H1 (cell line): ENCODE results near the gene DDX59. TPM values are rescaled to one million over a fixed set of nuclear protein-coding genes. Genes with fewer than 3 reads are reported as not detected.

ENCODE experiments used
- CTCF ChIA-PET: fragments of 300-600 bp; sonication (Branson Sonifier 250); formaldehyde crosslinking; loops from one replicate; lab custom pipeline; 2021; ENCODE audit not compliant: partially characterized antibody; lab: Charles Lee
- POLR2A ChIA-PET: fragments of 300-600 bp; sonication (Branson Sonifier 250); formaldehyde crosslinking; loops from one replicate; lab custom pipeline; 2021; ENCODE audit warnings: inconsistent platforms; ENCODE audit not compliant: partially characterized antibody; lab: Charles Lee
- DNase-seq, 2 experiments: peaks; one replicate each; pipeline versions ENCODE4 v3.0.0 to v3.0.0-alpha.2; 2010 to 2022; ENCODE audit warnings: low spot score in 2 of 2, low read depth in 1 of 2, mixed read lengths in 1 of 2
- FAIRE-seq: peaks from 2 replicates; lab custom pipeline; 2011; peaks lifted over from hg19 to GRCh38; lab: Jason Lieb, UNC
- H2AFZ ChIP-seq: 2 replicates; pipeline ENCODE4 v1.8.1; 2012; ENCODE audit warnings: low read length, inconsistent platforms
- H2AK5ac ChIP-seq: 2 replicates; pipeline ENCODE4 v1.6.1; 2013; ENCODE audit warnings: low read depth, low read length
- H2BK120ac ChIP-seq: replicated peaks from 2 replicates; pipeline ENCODE3; 2013; ENCODE audit warnings: low read depth, low read length, inconsistent platforms
- H2BK12ac ChIP-seq: 2 replicates; pipeline ENCODE4 v1.6.1; 2013; ENCODE audit warnings: low read depth, low read length
- H2BK15ac ChIP-seq: 2 replicates; pipeline ENCODE4 v1.6.1; 2013; ENCODE audit warnings: low read length
- H2BK20ac ChIP-seq: 2 replicates; pipeline ENCODE4 v1.6.1; 2013; ENCODE audit warnings: low read length
- H2BK5ac ChIP-seq: 2 replicates; pipeline ENCODE4 v1.6.1; 2013; ENCODE audit warnings: low read depth, low read length
- H3K14ac ChIP-seq: 2 replicates; pipeline ENCODE4 v1.6.1; 2013; ENCODE audit warnings: inconsistent platforms; ENCODE audit not compliant: insufficient read length
- H3K18ac ChIP-seq: 2 replicates; pipeline ENCODE4 v1.6.1; 2013; ENCODE audit warnings: low read length; ENCODE audit errors: extremely low read depth
- H3K23ac ChIP-seq: 2 replicates; pipeline ENCODE4 v1.6.1; 2013; ENCODE audit warnings: inconsistent platforms; ENCODE audit not compliant: insufficient read length
- H3K23me2 ChIP-seq: 2 replicates; pipeline ENCODE4 v1.6.1; 2013; ENCODE audit warnings: low read depth, low read length
- H3K27ac ChIP-seq: 2 replicates; pipeline ENCODE4 v1.6.1; 2011; ENCODE audit warnings: low read depth, low read length, inconsistent platforms
- H3K27me3 ChIP-seq, 4 experiments: replicated peaks in 1 of 4; 1 replicate in 1 of 4; 2 replicates in 3 of 4; pipeline versions ENCODE4 v1.6.1 to v1.8.1; 2011 to 2013; ENCODE audit warnings: low read length in 3 of 4, mild to moderate bottlenecking in 3 of 4, inconsistent platforms in 2 of 4, mixed read lengths in 2 of 4, moderate library complexity in 1 of 4; ENCODE audit not compliant: control insufficient read depth in 3 of 4, insufficient read depth in 3 of 4; ENCODE audit errors: extremely low read depth in 1 of 4
- H3K36me3 ChIP-seq, 4 experiments: 2 replicates each; pipeline versions ENCODE4 v1.6.1 to v1.8.1; 2011 to 2013; ENCODE audit warnings: mild to moderate bottlenecking in 4 of 4, low read length in 3 of 4, moderate library complexity in 2 of 4, control low read depth in 1 of 4, inconsistent platforms in 1 of 4; ENCODE audit not compliant: insufficient read depth in 4 of 4, control insufficient read depth in 2 of 4
- H3K4ac ChIP-seq: replicated peaks from 2 replicates; pipeline ENCODE3; 2013; ENCODE audit warnings: low read length, low read depth, mixed read lengths, inconsistent platforms; ENCODE audit not compliant: insufficient read length
- H3K4me1 ChIP-seq, 4 experiments: replicated peaks in 1 of 4; 1 replicate in 1 of 4; 2 replicates in 3 of 4; pipeline versions ENCODE4 v1.6.1 to v1.8.1; 2011 to 2013; ENCODE audit warnings: low read length in 3 of 4, inconsistent platforms in 2 of 4, mixed read lengths in 1 of 4; ENCODE audit not compliant: insufficient read depth in 4 of 4, control insufficient read depth in 3 of 4
- H3K4me2 ChIP-seq, 2 experiments: 2 replicates each; pipeline versions ENCODE4 v1.6.1 to v1.8.1; 2011 to 2013; ENCODE audit warnings: low read depth in 2 of 2, low read length in 2 of 2, control low read depth in 1 of 2, inconsistent platforms in 1 of 2, mild to moderate bottlenecking in 1 of 2; ENCODE audit not compliant: insufficient read depth in 1 of 2
- H3K4me3 ChIP-seq, 4 experiments: fragments of 200-600, 300-600 bp in 1 of 4; sonication (generic), shearing (Covaris generic), sonication (Bioruptor Twin) in 1 of 4; 2 replicates each; pipeline versions ENCODE4 v1.5.1 to v1.8.1; 2011 to 2016; ENCODE audit warnings: low read length in 4 of 4, low read depth in 3 of 4, control low read depth in 2 of 4, inconsistent platforms in 2 of 4, mild to moderate bottlenecking in 2 of 4, mixed read lengths in 1 of 4, moderate library complexity in 1 of 4; ENCODE audit not compliant: insufficient read depth in 2 of 4; ENCODE audit errors: extremely low read depth in 1 of 4
- H3K56ac ChIP-seq: replicated peaks from 2 replicates; pipeline ENCODE3; 2013; ENCODE audit warnings: low read depth, mild to moderate bottlenecking, mixed read lengths, low read length, inconsistent platforms; ENCODE audit not compliant: insufficient read length
- H3K79me1 ChIP-seq: 2 replicates; pipeline ENCODE4 v1.6.1; 2013; ENCODE audit warnings: low read depth, low read length, control low read depth
- H3K79me2 ChIP-seq, 2 experiments: 2 replicates each; pipeline versions ENCODE4 v1.6.1 to v1.8.1; 2012 to 2013; ENCODE audit warnings: low read length in 2 of 2, mild to moderate bottlenecking in 2 of 2, inconsistent platforms in 1 of 2; ENCODE audit not compliant: insufficient read depth in 2 of 2, control insufficient read depth in 1 of 2
- H3K9ac ChIP-seq, 4 experiments: replicated peaks in 1 of 4; 1 replicate in 1 of 4; 2 replicates in 3 of 4; pipeline versions ENCODE4 v1.6.1 to v1.8.1; 2011 to 2013; ENCODE audit warnings: low read depth in 3 of 4, low read length in 3 of 4, control low read depth in 2 of 4, mild to moderate bottlenecking in 2 of 4, moderate library complexity in 2 of 4, inconsistent platforms in 1 of 4; ENCODE audit errors: extremely low read depth in 1 of 4
- H3K9me3 ChIP-seq, 2 experiments: 2 replicates each; pipeline versions ENCODE4 v1.6.1 to v1.8.1; 2012 to 2013; ENCODE audit warnings: mild to moderate bottlenecking in 2 of 2, moderate library complexity in 2 of 2, control low read depth in 1 of 2, inconsistent platforms in 1 of 2, low read depth in 1 of 2, low read length in 1 of 2, mixed read lengths in 1 of 2; ENCODE audit not compliant: insufficient read depth in 2 of 2
- H4K20me1 ChIP-seq, 2 experiments: replicated peaks in 1 of 2; 2 replicates each; pipeline versions ENCODE3 to v1.8.1; 2011 to 2013; ENCODE audit warnings: inconsistent platforms in 2 of 2, low read length in 2 of 2, mild to moderate bottlenecking in 1 of 2; ENCODE audit not compliant: insufficient read depth in 2 of 2, control insufficient read depth in 1 of 2
- H4K5ac ChIP-seq: 2 replicates; pipeline ENCODE4 v1.6.1; 2013; ENCODE audit warnings: low read length, low read depth, mixed read lengths, inconsistent platforms; ENCODE audit not compliant: insufficient read length
- H4K8ac ChIP-seq: 2 replicates; pipeline ENCODE4 v1.8.0; 2013; ENCODE audit warnings: mild to moderate bottlenecking, moderate library complexity, low read length, inconsistent platforms; ENCODE audit not compliant: insufficient read depth; ENCODE audit errors: extremely low read depth
- H4K91ac ChIP-seq: replicated peaks from 2 replicates; pipeline ENCODE3; 2013; ENCODE audit warnings: low read length, mixed read lengths, inconsistent platforms; ENCODE audit not compliant: insufficient read length
- ASH2L ChIP-seq: fragments of 200-600, 300-600 bp; sonication (generic); IDR thresholded peaks from one replicate; pipeline ENCODE4 v1.7.1; 2017; ENCODE audit warnings: low read length
- CHD2 ChIP-seq: IDR thresholded peaks from 2 replicates; pipeline ENCODE4 v1.6.1; 2012; ENCODE audit warnings: low read length, improper control_type of control experiment
- POLR2A ChIP-seq, 2 experiments: IDR thresholded peaks; 1 replicate in 1 of 2; 2 replicates in 1 of 2; pipeline ENCODE4 v1.6.1; 2011; ENCODE audit warnings: low read depth in 2 of 2, low read length in 2 of 2, mild to moderate bottlenecking in 2 of 2; ENCODE audit errors: control extremely low read depth in 1 of 2
- RAD21 ChIP-seq, 2 experiments: IDR thresholded peaks in 1 of 2; conservative IDR thresholded peaks in 1 of 2; 2 replicates each; pipeline ENCODE4 v1.6.1; 2011; ENCODE audit warnings: low read depth in 2 of 2, low read length in 2 of 2, improper control_type of control experiment in 1 of 2, inconsistent platforms in 1 of 2, mild to moderate bottlenecking in 1 of 2, moderate library complexity in 1 of 2
- RNF2 ChIP-seq: fragments of 200-900, 300-1000 bp; sonication (generic); IDR thresholded peaks from 2 replicates; pipeline ENCODE4 v1.7.1; 2016; ENCODE audit warnings: borderline replicate concordance, low read depth, mild to moderate bottlenecking, antibody characterized with exemption, low read length; ENCODE audit not compliant: poor library complexity, severe bottlenecking; ENCODE audit errors: missing control alignments
- SP4 ChIP-seq: IDR thresholded peaks from 2 replicates; pipeline ENCODE4 v1.6.1; 2012; ENCODE audit warnings: low read length, inconsistent platforms
- TAF1 ChIP-seq: IDR thresholded peaks from 2 replicates; pipeline ENCODE4 v1.6.1; 2011; ENCODE audit warnings: mild to moderate bottlenecking, low read depth, low read length
- TAF7 ChIP-seq: optimal IDR thresholded peaks from 2 replicates; pipeline ENCODE3; 2011; ENCODE audit warnings: low read depth, mild to moderate bottlenecking, inconsistent platforms, low read length, moderate library complexity, borderline replicate concordance
- TEAD4 ChIP-seq: IDR thresholded peaks from 2 replicates; pipeline ENCODE4 v1.6.1; 2012; ENCODE audit warnings: low read depth, low read length, inconsistent platforms, mixed read lengths
- ZNF274 ChIP-seq: IDR thresholded peaks from 2 replicates; pipeline ENCODE4 v1.7.0; 2012; ENCODE audit warnings: low read length, borderline replicate concordance; ENCODE audit errors: extremely low read depth
- WGBS, 2 experiments: shearing (Covaris generic) in 1 of 2; methylation state at CpG; one replicate each; pipeline versions ENCODE4 v1.1.6 to v1.1.7; 2013 to 2015; ENCODE audit warnings: low lambda C conversion rate in 2 of 2, mixed read lengths in 2 of 2, inconsistent platforms in 1 of 2, low coverage in 1 of 2, missing lambda C conversion rate in 1 of 2; ENCODE audit not compliant: insufficient replicate concordance in 2 of 2, insufficient coverage in 1 of 2, insufficient read length in 1 of 2; ENCODE audit errors: extremely low coverage in 1 of 2, missing lambda C conversion rate in 1 of 2; 5-methylcytosine and 5-hydroxymethylcytosine counted together
- polyA plus RNA-seq, 7 experiments: library from polyadenylated mRNA; depleted of rRNA in 3 of 7; stranded (reverse) in 5 of 7; unstranded in 2 of 7; fragments of >200 nt in 5 of 7; fragments of 200-250 nt in 2 of 7; gene quantifications; 1 replicate in 5 of 7; 2 replicates in 1 of 7; 4 replicates in 1 of 7; pipeline versions ENCODE4 v1.2.1 to v1.2.3, GENCODE V29; 2011 to 2013; ENCODE audit warnings: missing spikeins in 2 of 7, mixed read lengths in 2 of 7
- total RNA-seq: library from RNA; stranded (reverse); fragmentation: NEBNext Ultra II Directional; extraction: Animal tissue kit (Norgen Biotek cat#: 25700); gene quantifications from 2 replicates; pipeline ENCODE4 v1.2.1, GENCODE V29; 2021
- TF ChIP-seq, protein P1 (sequence below): IDR thresholded peaks from 2 replicates; pipeline ENCODE4 v1.6.1; 2011; ENCODE audit warnings: low read depth, mild to moderate bottlenecking, low read length; ENCODE audit not compliant: insufficient read depth

DDX59 gene
- total and polyA plus RNA-seq, 2 of the 8 experiments (the other 6 are each of a cell fraction or from before 2014, with no cell fraction given): 8.3 to 19.4 TPM

DNA sequence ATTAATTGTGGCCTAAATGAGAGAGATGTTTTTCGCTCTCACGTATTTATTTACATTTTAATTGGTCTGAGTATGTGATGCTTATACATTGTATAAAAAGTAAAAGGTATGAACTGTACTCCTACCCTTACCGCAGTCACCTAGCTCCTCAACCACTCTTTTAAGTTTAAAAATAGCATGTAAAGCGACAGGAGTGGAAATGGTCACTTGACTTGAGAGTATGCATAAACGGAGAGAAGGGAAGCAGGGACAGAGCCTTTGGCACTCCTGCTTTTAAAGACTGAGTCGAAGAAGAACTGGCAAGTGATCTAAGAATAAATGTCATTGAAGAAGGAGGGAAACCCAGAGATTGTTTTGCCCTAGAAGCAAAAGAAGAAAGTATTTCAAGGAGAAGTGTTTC lies 11.5 kb upstream of the DDX59 start:
- Histone ChIP-seq H4K20me1 (no peaks in the 10 kb centered on the region), H3K23ac (no peak overlapping the region), H3K36me3 (no peaks in the 10 kb centered on the region), H3K23me2 (no peaks in the 10 kb centered on the region), H3K4me1 (peaks cover 0 to 3% (median 0%) of the 10 kb centered on the region in 4 experiments; a peak in 1 of 7 replicates), H3K79me1 (no peaks in the 10 kb centered on the region), H2BK20ac (no peak overlapping the region), H4K8ac (no peak overlapping the region), H3K14ac (no peak overlapping the region), H3K18ac (no peak overlapping the region), H4K91ac (no peak overlapping the region), H2BK12ac (no peak overlapping the region), H4K5ac (no peak overlapping the region), H3K79me2 (no peaks in the 10 kb centered on the region), H2AFZ (no peak overlapping the region), H3K9me3 (no peaks in the 10 kb centered on the region), H2BK15ac (no peak overlapping the region), H3K56ac (no peak overlapping the region), H3K27me3 (peaks cover 0 to 2% (median 0%) of the 10 kb centered on the region in 4 experiments; a peak in 1 of 7 replicates), H2BK120ac (no peak overlapping the region), H3K9ac (no peak overlapping the region), H3K4me2 (no peak overlapping the region), H3K4ac (no peak overlapping the region), H2AK5ac (no peak overlapping the region), H3K4me3 (no peak overlapping the region), H3K27ac (no peak overlapping the region), H2BK5ac (no peak overlapping the region)
- ChIA-PET CTCF (no interaction called here), POLR2A (interaction anchor here (1.4 to 2.6 kb wide), 2 partner anchors 11 to 210 kb away, joined by 5 to 7 read pairs; partner anchors contain the start of gene DDX59)
- 83% methylated on average over 6 of the region's 6 CpGs; no CpG with 5 or more reads in 1 of the 2 experiments for WGBS, 2 experiments
- FAIRE-seq (no peak), DNase-seq (no peak)
- TF ChIP-seq POLR2A (IDR thresholded peaks at IDR 0.05; ENCODE audit: control extremely low read depth in 1 of 2, low read depth in 2 of 2, low read length in 2 of 2): no peak
- TF ChIP-seq RNF2: no peak
- no peak for TF ChIP-seq SP4
- TF ChIP-seq TAF1: no peak
- no peak for TF ChIP-seq CHD2
- TF ChIP-seq, protein P1, sequence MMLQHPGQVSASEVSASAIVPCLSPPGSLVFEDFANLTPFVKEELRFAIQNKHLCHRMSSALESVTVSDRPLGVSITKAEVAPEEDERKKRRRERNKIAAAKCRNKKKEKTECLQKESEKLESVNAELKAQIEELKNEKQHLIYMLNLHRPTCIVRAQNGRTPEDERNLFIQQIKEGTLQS: no peak
- TF ChIP-seq TEAD4: no peak
- TF ChIP-seq TAF7: no peak
- TF ChIP-seq ASH2L: no peak
- no peak for TF ChIP-seq ZNF274
- no peak for TF ChIP-seq RAD21 (IDR thresholded peaks at IDR 0.05 in 1 of 2, conservative IDR thresholded peaks at IDR 0.05 in 1 of 2; ENCODE audit: low read depth in 2 of 2, low read length in 2 of 2)
